BJ (cell line): Measurements from ENCODE around the gene RGS12. TPM values are rescaled to one million over a fixed set of nuclear protein-coding genes. Genes with fewer than 3 reads are reported as not detected.
A peak's percentile ranks its signal among the peaks of the same experiment; 100 is the strongest.

Source experiments
- CTCF ChIA-PET: fragments of 350-600 bp; formaldehyde crosslinking; extraction: SDS; loops from one replicate; lab custom pipeline; 2021; ENCODE audit warnings: antibody characterized with exemption, inconsistent platforms; lab: Yijun Ruan, JAX
- POLR2A ChIA-PET: fragments of 300-600 bp; sonication (Branson Sonifier 250); formaldehyde crosslinking; extraction: SDS; loops from one replicate; lab custom pipeline; 2021; ENCODE audit warnings: antibody characterized with exemption; lab: Charles Lee
- DNase-seq: peaks from one replicate; pipeline ENCODE4 v3.0.0-alpha.2; 2011; ENCODE audit warnings: low read depth
- H3K27me3 ChIP-seq: 2 replicates; pipeline ENCODE4 v1.6.0; 2011; ENCODE audit warnings: low read length; ENCODE audit not compliant: control insufficient read depth, insufficient read depth
- H3K36me3 ChIP-seq: 2 replicates; pipeline ENCODE4 v1.5.1; 2011; ENCODE audit warnings: low read length; ENCODE audit not compliant: control insufficient read depth, insufficient read depth
- H3K4me3 ChIP-seq: 2 replicates; pipeline ENCODE4 v1.5.1; 2011; ENCODE audit warnings: low read depth, mild to moderate bottlenecking, control low read depth, low read length
- polyA plus RNA-seq: library from polyadenylated mRNA; depleted of rRNA; stranded (reverse); fragments of >200 nt; gene quantifications from 2 replicates; pipeline ENCODE4 v1.2.3, GENCODE V29; 2011
- TF ChIP-seq, protein P1 (sequence below): IDR thresholded peaks from 2 replicates; pipeline ENCODE4 v1.5.1; 2011; ENCODE audit warnings: low read depth, mild to moderate bottlenecking, control low read depth, inconsistent platforms, low read length, moderate library complexity; ENCODE audit not compliant: insufficient read depth

RGS12 gene
- polyA plus RNA-seq, 1 experiment: 16.3 TPM

DNA sequence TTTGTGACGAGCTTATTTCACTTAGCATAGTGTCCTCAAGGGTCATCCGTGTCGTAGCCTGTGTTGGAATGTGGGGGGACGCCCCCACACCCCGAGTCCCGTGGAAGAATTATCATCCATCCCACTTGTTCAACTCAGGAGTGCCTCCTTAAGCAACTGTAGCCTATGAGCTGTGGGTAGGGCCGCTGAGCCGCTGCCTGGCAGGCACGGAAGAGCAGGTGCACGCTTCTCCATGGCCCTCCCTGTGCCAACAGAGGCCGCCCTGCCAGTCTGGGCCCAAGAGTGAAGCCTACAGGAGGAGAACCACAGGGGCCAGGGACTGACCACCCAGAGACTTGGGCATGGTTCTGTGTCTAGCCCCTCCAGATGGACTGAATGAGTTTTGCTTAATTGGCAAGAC is 2.3 kb upstream of the RGS12 start:
- no peak for DNase-seq
- no peaks in the 10 kb centered on the region for H3K36me3 ChIP-seq
- ChIA-PET CTCF (no interaction called here), POLR2A (no interaction called here)
- H3K4me3 ChIP-seq: no peak overlapping the region
- H3K27me3 ChIP-seq: no peaks in the 10 kb centered on the region
- TF ChIP-seq, protein P1, sequence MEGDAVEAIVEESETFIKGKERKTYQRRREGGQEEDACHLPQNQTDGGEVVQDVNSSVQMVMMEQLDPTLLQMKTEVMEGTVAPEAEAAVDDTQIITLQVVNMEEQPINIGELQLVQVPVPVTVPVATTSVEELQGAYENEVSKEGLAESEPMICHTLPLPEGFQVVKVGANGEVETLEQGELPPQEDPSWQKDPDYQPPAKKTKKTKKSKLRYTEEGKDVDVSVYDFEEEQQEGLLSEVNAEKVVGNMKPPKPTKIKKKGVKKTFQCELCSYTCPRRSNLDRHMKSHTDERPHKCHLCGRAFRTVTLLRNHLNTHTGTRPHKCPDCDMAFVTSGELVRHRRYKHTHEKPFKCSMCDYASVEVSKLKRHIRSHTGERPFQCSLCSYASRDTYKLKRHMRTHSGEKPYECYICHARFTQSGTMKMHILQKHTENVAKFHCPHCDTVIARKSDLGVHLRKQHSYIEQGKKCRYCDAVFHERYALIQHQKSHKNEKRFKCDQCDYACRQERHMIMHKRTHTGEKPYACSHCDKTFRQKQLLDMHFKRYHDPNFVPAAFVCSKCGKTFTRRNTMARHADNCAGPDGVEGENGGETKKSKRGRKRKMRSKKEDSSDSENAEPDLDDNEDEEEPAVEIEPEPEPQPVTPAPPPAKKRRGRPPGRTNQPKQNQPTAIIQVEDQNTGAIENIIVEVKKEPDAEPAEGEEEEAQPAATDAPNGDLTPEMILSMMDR: no peak

DNA sequence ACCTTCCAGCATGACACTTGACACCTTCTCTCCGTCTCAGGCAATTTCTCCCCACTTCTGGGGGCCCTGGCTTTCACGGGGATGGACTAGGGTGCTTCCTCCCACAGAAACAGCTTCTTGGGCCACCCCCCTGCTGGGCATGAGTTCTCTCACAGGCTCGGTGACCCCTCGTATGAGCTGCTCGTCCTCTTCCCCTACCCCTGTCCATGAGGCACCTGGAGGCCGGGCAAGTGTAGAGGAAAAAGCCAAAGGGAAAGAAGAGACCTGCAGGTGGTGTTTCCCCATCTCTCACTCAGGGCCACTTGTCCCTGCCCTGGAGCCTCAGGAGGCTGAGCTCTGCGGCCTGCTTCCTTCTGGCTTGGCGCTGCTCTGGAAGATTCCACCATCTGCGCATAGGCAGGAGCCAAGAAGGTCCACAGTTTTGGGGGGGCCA is 1.9 kb upstream of the RGS12 start:
- ChIA-PET POLR2A (no interaction called here), CTCF (no interaction called here)
- DNase-seq: no peak
- Histone ChIP-seq H3K36me3 (no peaks in the 10 kb centered on the region), H3K27me3 (no peaks in the 10 kb centered on the region), H3K4me3 (no peak overlapping the region)
- TF ChIP-seq, protein P1: no peak

DNA sequence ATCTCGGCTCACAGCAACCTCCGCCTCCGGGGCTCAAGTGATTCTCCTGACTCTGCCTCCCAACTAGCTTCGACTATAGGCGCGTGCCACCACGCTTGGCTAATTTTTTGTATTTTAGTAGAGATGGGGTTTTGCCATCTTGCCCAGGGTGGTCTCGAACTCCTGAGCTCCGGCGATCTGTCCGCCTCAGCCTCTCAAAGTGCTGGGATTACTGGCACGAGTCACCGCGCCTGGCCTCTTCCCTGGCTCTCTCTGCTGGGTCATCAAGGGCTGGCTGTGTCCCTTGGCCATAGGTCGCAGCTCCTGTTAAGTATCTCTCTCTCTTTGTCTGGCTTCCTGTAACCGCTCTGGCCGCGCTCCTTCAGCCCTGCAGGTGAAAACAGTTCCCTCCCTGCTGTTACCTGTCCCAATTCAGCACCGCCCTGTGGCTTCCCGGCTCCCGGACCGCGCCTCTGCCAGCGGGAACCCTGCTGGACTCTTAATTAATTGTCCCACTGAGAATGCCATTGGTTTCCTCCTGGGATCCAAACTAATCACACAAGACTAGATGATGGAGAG is 1.3 kb upstream of the RGS12 start:
- H3K27me3 ChIP-seq: no peaks in the 10 kb centered on the region
- H3K4me3 ChIP-seq: peak overlapping the region; percentile 88
- POLR2A ChIA-PET: no interaction called here
- DNase-seq: no peak
- CTCF ChIA-PET: interaction anchor here (0.6 to 0.8 kb wide), 2 partner anchors 73 to 91 kb away, joined by 3 read pairs; no protein-coding TSS in a partner anchor
- TF ChIP-seq, protein P1: no peak
- H3K36me3 ChIP-seq: no peaks in the 10 kb centered on the region

DNA sequence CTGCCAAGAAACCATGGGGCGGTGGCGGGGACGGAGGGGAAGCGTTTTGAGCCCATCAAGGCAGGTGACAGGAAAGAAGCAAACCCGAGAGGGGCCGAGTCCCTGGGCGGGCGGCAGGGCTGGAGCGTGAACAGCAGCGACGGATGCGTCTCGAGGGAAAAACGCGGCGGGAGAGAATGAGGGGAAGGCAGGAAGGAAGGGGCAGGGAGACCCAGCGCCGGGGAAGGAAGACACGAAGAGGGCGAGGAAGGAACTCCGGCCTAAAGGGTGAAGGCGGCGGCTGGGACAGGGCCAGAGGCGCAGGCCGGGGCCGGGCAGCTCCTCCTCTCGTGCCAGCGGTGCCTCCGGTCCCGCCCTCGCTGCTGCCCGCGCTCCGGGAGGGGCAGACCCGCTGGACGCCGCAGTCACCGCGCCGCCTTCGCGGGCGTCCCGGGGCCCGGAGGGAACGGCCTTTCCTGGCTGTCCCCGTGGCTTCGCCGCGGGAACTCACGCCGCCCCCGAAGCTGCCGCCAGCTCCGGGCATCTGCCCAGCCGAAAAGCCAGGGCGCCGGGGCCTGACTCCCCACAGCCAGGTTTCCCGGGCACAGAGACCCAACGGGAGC is 751 bp upstream of the RGS12 start:
- POLR2A ChIA-PET: no interaction called here
- Histone ChIP-seq H3K4me3 (peak overlapping the region; percentile 88), H3K36me3 (no peaks in the 10 kb centered on the region), H3K27me3 (no peaks in the 10 kb centered on the region)
- DNase-seq: no peak
- TF ChIP-seq, protein P1: no peak
- CTCF ChIA-PET: interaction anchor here (0.6 to 0.8 kb wide), 2 partner anchors 73 to 92 kb away, joined by 3 read pairs; no protein-coding TSS in a partner anchor

DNA sequence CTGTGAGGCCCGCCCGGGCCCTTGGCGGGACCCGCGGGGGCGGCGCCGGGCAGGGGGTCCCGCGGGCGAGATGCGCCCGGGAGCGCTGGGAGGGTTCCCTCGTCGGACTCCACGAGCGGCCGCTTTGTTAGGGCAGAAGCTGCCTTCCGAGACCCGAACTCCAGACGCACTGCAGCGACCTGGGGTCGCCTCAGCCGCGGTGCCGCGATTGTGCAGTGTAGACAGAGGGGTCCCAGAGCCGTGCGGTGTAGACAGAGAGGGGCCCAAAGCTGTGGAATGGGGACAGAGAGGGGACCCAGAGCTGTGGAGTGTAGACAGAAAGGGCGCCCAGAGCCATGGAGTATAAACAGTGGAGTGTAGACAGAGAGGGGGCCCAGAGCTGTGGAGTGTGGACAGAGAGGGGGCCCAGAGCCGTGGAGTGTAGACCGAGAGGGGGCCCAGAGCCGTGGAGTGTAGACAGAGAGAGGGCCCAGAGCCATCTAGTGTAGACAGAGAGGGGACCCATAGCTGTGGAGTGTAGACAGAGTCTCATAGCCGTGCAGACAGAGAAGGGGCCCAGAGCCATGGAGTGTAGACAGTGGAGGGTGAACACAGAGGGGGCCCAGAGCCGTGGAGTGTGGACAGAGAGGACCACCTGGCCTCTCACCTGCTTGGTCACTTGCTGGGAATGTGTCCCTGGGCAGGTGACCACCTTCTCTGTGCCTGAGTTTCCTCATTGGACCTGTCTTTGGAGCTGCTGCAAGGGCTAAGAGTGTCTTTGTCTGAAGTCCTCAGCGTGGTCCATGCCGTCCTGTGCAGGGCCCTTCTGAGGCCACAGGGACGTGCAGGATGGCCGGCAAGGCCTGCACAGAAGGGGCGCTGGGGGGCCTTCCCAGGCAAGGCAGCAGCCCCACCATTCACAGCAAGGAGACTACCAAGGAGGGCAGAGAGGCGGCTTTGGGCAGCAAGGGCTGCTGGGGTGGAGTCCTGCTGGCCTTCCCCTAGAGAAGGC is 875 bp downstream of the RGS12 start:
- Histone ChIP-seq H3K27me3 (no peaks in the 10 kb centered on the region), H3K36me3 (no peaks in the 10 kb centered on the region), H3K4me3 (peak overlapping the region; percentile 61)
- DNase-seq: no peak
- POLR2A ChIA-PET: no interaction called here
- CTCF ChIA-PET: interaction anchor here (1.1 kb wide), 1 partner anchor 11 kb away, joined by 4 read pairs; no protein-coding TSS in a partner anchor
- TF ChIP-seq, protein P1: no peak
